T-helper 1 cell treated with Interleukin-12 subunit alpha and Interleukin-12 subunit beta and Interleukin-4 antibody, amounts not matched to agents 30 μg/mL and 1 μg/mL, for 36 hours (primary cell): Measurements from ENCODE around the gene RASEF.
"Not testable (repeated sequence)": the region's sequence is repeated elsewhere in the genome, so short reads cannot be mapped to it uniquely, and the experiment has no call there.

Source experiments
- H3K27ac Mint-ChIP-seq: one replicate; pipeline ENCODE4 v1.8.0; 2021; ENCODE audit warnings: mild to moderate bottlenecking, mixed read lengths
- H3K27me3 Mint-ChIP-seq: one replicate; pipeline ENCODE4 v1.8.0; 2021; ENCODE audit warnings: low read depth, mixed read lengths
- H3K36me3 Mint-ChIP-seq: one replicate; pipeline ENCODE4 v1.8.0; 2021; ENCODE audit warnings: low read depth, mixed read lengths
- H3K4me1 Mint-ChIP-seq: one replicate; pipeline ENCODE4 v1.8.0; 2021; ENCODE audit warnings: low read depth, mixed read lengths
- H3K4me3 Mint-ChIP-seq: one replicate; pipeline ENCODE4 v1.8.0; 2021; ENCODE audit warnings: mild to moderate bottlenecking, moderate library complexity, mixed read lengths
- H3K9me3 Mint-ChIP-seq: one replicate; pipeline ENCODE4 v1.8.0; 2021; ENCODE audit warnings: mixed read lengths

The RASEF gene

GRCh38 chr9:83062651-83063527, at the start of gene RASEF:
TSS of gene RASEF (minus strand) at chr9:83063142. CDS start at chr9:83062867, 275 bp downstream.
- Mint-ChIP-seq H3K9me3 (no peaks in the 10 kb centered on the region), H3K4me1 (no peaks in the 10 kb centered on the region), H3K36me3 (no peaks in the 10 kb centered on the region), H3K4me3 (no peak within 1 kb of the TSS), H3K27ac (peak within 1 kb of the TSS; percentile 29), H3K27me3 (peaks cover 43% of the 10 kb centered on the region)

GRCh38 chr9:83111169-83111568, 48.2 kb upstream of the RASEF start:
- no peak overlapping the region for H3K27ac Mint-ChIP-seq
- H3K27me3 Mint-ChIP-seq, result no peaks in the 10 kb centered on the region
- peaks cover 13% of the 10 kb centered on the region for H3K9me3 Mint-ChIP-seq
- H3K4me1 Mint-ChIP-seq, result no peaks in the 10 kb centered on the region
- H3K36me3 Mint-ChIP-seq, result no peaks in the 10 kb centered on the region
- H3K4me3 Mint-ChIP-seq, result no peak overlapping the region

DNA sequence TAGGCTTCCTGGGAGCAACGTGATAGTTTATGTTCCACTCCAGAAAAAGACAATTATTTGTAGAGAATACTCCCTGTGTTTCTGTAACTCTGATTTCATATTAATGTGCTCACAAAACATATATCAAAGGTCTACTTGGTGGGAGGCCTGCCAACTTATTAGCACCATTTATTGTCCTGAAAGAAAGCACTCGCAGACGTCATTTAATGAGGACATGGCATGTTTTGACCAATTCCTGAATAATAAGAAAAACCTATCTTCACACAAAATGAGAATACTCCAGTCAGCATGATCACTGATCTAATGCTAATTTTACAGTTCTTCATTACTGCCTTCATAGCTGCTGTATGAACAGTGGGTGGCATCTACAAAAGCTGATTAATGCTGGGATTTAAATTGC, 46.4 kb upstream of the RASEF start:
- H3K27ac Mint-ChIP-seq, result no peak overlapping the region
- no peaks in the 10 kb centered on the region for H3K4me1 Mint-ChIP-seq
- peaks cover 6% of the 10 kb centered on the region for H3K9me3 Mint-ChIP-seq
- no peaks in the 10 kb centered on the region for H3K36me3 Mint-ChIP-seq
- H3K27me3 Mint-ChIP-seq, result no peaks in the 10 kb centered on the region
- H3K4me3 Mint-ChIP-seq, result no peak overlapping the region

- H3K27me3 Mint-ChIP-seq, result no peaks in the 10 kb centered on the region
- H3K36me3 Mint-ChIP-seq, result no peaks in the 10 kb centered on the region
- H3K4me3 Mint-ChIP-seq, result no peak overlapping the region
- no peak overlapping the region for H3K27ac Mint-ChIP-seq
- no peaks in the 10 kb centered on the region for H3K9me3 Mint-ChIP-seq
- H3K4me1 Mint-ChIP-seq, result no peaks in the 10 kb centered on the region
These were observed 45.3 kb upstream of the RASEF start for GRCh38 chr9:83108208-83108607.

DNA sequence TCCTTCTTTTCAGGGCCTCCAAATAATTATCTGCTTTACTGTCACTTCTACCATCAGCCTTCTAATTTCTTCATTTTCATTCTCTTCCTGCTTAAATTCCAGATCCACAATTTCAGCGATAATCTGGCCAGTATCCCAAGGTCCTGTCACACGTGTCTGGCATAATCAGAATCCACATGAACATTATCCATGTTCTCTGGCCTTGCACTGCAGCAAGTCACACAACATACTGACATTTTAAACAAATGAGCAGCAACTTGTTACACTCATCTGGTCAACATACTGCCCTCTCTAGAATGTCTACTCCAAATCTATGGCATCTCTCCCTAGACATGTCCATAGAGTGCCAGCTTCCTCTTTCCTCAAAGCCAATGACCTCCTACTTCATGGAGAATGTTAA, 43.8 kb upstream of the RASEF start:
- H3K27ac Mint-ChIP-seq, result no peak overlapping the region
- no peak overlapping the region for H3K4me3 Mint-ChIP-seq
- H3K36me3 Mint-ChIP-seq, result no peaks in the 10 kb centered on the region
- H3K9me3 Mint-ChIP-seq, result no peaks in the 10 kb centered on the region
- no peaks in the 10 kb centered on the region for H3K27me3 Mint-ChIP-seq
- no peaks in the 10 kb centered on the region for H3K4me1 Mint-ChIP-seq

GRCh38 chr9:83106263-83106662, 43.3 kb upstream of the RASEF start:
- no peaks in the 10 kb centered on the region for H3K27me3 Mint-ChIP-seq
- no peak overlapping the region for H3K4me3 Mint-ChIP-seq
- no peaks in the 10 kb centered on the region for H3K4me1 Mint-ChIP-seq
- no peaks in the 10 kb centered on the region for H3K9me3 Mint-ChIP-seq
- no peaks in the 10 kb centered on the region for H3K36me3 Mint-ChIP-seq
- no peak overlapping the region for H3K27ac Mint-ChIP-seq

- Mint-ChIP-seq H3K4me1 (no peaks in the 10 kb centered on the region), H3K27me3 (no peaks in the 10 kb centered on the region), H3K36me3 (no peaks in the 10 kb centered on the region), H3K4me3 (no peak overlapping the region), H3K27ac (no peak overlapping the region), H3K9me3 (peaks cover under 1% of the 10 kb centered on the region)
These were observed 34.7 kb upstream of the RASEF start for GRCh38 chr9:83097633-83098032.

DNA sequence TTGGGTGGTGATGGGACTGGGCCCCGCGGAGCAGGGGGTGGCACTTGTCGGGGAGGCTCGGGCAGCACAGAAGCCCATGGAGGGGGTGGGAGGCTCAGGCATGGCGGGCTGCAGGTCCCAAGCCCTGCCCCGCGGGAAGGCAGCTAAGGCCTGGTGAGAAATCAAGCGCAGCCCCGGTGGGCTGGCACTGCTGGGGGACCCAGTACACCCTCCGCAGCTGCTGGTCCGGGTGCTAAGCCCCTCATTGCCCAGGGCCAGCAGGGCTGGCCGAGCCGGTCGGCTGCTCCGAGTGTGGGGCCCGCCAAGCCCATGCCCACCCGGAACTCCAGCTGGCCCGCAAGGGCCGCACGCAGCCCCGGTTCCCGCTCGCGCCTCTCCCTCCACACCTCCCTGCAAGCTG, 30.4 kb upstream of the RASEF start:
- H3K4me3 Mint-ChIP-seq, H3K36me3 Mint-ChIP-seq, H3K9me3 Mint-ChIP-seq, H3K27ac Mint-ChIP-seq, H3K27me3 Mint-ChIP-seq, H3K4me1 Mint-ChIP-seq: not testable (repeated sequence)

DNA sequence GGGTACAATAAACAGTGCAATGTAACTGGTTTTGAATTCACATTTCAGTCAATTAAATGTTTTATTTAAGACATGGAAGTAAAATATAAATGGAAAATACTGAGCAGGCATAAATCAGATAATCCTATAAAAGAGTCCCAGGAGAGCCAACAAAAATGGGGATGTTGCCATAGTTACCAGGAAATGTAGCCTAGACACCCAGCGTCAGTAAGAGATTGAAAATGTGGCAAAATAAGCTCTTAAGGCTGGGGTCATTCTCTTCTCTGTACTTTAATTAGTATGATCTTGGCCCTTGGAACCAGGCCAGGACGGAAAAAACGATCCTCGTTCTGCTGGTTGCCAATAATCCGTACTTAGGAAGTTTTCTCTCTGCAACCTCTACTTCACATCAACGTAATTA, 18.9 kb upstream of the RASEF start:
- H3K4me1 Mint-ChIP-seq, result no peaks in the 10 kb centered on the region
- H3K27me3 Mint-ChIP-seq, result no peaks in the 10 kb centered on the region
- H3K27ac Mint-ChIP-seq, result no peak overlapping the region
- no peaks in the 10 kb centered on the region for H3K9me3 Mint-ChIP-seq
- H3K4me3 Mint-ChIP-seq, result no peak overlapping the region
- no peaks in the 10 kb centered on the region for H3K36me3 Mint-ChIP-seq

DNA sequence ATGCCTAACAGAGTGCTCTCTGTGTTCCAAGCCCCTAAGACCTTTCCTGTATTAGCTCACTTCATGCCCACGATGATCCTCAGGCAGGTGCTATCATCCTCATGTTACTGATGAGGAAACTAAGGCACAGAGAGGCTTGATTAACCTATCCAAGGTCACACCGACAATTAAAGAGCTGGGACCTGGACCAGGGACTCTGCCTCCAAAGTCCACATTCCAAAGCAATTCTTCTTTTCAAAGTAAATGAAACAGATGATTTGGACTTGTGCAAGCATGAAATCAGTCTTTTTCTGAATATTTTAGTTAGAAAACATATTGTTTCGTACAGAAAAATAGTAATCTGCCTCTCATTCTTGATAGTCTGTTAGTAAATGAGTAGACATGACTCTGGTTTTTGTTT, 18.1 kb upstream of the RASEF start:
- Mint-ChIP-seq H3K4me3 (no peak overlapping the region), H3K27me3 (no peaks in the 10 kb centered on the region), H3K9me3 (no peaks in the 10 kb centered on the region), H3K27ac (no peak overlapping the region), H3K4me1 (no peaks in the 10 kb centered on the region), H3K36me3 (no peaks in the 10 kb centered on the region)

DNA sequence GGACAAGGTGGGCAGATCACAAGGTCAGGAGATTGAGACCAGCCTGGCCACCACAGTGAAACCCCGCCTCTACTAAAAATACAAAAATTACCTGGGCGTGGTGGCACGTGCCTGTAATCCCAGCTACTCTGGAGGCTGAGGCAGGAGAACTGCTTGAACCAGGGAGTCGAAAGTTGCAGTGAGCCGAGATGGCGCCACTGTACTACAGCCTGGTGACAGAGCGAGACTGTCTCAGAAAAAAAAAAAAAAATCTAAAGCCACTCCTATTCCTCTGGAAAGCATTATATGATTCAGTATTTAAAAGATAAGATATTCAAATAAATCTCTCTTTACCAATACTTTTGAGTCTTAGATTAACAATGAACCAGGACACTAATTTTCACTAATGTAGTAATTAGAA, 13.0 kb upstream of the RASEF start:
- not testable (repeated sequence) for H3K27ac Mint-ChIP-seq, H3K36me3 Mint-ChIP-seq, H3K9me3 Mint-ChIP-seq, H3K27me3 Mint-ChIP-seq, H3K4me1 Mint-ChIP-seq, H3K4me3 Mint-ChIP-seq

- not testable (repeated sequence) for H3K9me3 Mint-ChIP-seq, H3K27ac Mint-ChIP-seq, H3K27me3 Mint-ChIP-seq, H3K4me1 Mint-ChIP-seq, H3K36me3 Mint-ChIP-seq, H3K4me3 Mint-ChIP-seq
These were observed 9.6 kb upstream of the RASEF start for GRCh38 chr9:83072498-83072897.

DNA sequence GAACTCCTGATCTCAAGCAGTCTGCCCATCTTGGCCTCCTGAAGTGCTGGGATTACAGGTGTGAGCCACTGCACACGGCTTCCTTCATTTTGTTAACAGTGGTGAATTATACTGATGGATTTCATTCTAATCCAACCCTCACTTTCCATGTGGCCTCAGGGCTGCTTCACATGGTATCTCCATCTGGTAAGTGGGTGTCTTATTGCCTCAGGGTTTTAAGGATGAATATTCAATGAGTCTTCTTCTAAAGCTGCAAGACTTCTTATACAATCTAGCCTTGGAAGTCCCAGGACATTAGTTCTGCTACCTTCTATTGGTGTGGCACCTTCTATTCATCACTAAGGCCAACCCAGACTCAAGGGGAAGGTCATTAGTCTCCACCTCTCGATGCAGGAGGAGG, 8.7 kb upstream of the RASEF start:
- Mint-ChIP-seq H3K27me3 (peaks cover 4% of the 10 kb centered on the region), H3K27ac (no peak overlapping the region), H3K4me1 (no peaks in the 10 kb centered on the region), H3K9me3 (no peaks in the 10 kb centered on the region), H3K36me3 (no peaks in the 10 kb centered on the region), H3K4me3 (no peak overlapping the region)

- H3K4me3 Mint-ChIP-seq, result no peak overlapping the region
- H3K9me3 Mint-ChIP-seq, result no peaks in the 10 kb centered on the region
- H3K27me3 Mint-ChIP-seq, result peaks cover 8% of the 10 kb centered on the region
- H3K4me1 Mint-ChIP-seq, result no peaks in the 10 kb centered on the region
- H3K36me3 Mint-ChIP-seq, result no peaks in the 10 kb centered on the region
- no peak overlapping the region for H3K27ac Mint-ChIP-seq
These were observed 7.3 kb upstream of the RASEF start for GRCh38 chr9:83070261-83070660.

GRCh38 chr9:83069651-83070050, 6.7 kb upstream of the RASEF start:
- no peaks in the 10 kb centered on the region for H3K9me3 Mint-ChIP-seq
- H3K36me3 Mint-ChIP-seq, result no peaks in the 10 kb centered on the region
- no peaks in the 10 kb centered on the region for H3K4me1 Mint-ChIP-seq

DNA sequence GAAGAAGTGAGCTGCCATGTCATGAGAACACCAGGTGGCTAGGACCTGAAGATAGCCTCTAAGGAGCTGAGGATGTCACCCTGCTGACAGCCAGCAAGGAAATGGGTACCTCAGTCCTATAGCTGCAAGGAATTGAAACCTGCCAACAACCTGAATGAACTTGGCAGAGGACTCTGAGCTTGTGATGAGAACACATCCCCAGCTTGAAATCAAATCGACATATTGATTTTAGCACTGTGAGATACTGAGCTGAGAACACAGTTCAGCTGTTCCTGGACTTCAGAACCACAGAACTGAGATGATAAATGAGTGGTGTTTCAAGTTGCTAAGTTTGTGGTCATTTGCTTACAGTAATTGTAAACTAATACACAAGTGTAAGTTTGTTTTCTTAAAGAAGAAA, 5.5 kb upstream of the RASEF start:
- H3K27me3 Mint-ChIP-seq, result peaks cover 22% of the 10 kb centered on the region
- H3K36me3 Mint-ChIP-seq, result no peaks in the 10 kb centered on the region
- no peaks in the 10 kb centered on the region for H3K4me1 Mint-ChIP-seq
- H3K4me3 Mint-ChIP-seq, result no peak overlapping the region
- H3K9me3 Mint-ChIP-seq, result no peaks in the 10 kb centered on the region
- no peak overlapping the region for H3K27ac Mint-ChIP-seq

More at GRCh38 chr9:83069651-83070050, 6.7 kb upstream of the RASEF start:
- Mint-ChIP-seq H3K27ac (no peak overlapping the region), H3K4me3 (no peak overlapping the region), H3K27me3 (peaks cover 13% of the 10 kb centered on the region)
